Right forelimb (tissue), 1 donor: ENCODE results near the gene TRPM4.

ENCODE experiments used
- DNase-seq: peaks from one replicate; pipeline ENCODE4 v3.0.0-alpha.2; 2018

TRPM4 gene

DNA sequence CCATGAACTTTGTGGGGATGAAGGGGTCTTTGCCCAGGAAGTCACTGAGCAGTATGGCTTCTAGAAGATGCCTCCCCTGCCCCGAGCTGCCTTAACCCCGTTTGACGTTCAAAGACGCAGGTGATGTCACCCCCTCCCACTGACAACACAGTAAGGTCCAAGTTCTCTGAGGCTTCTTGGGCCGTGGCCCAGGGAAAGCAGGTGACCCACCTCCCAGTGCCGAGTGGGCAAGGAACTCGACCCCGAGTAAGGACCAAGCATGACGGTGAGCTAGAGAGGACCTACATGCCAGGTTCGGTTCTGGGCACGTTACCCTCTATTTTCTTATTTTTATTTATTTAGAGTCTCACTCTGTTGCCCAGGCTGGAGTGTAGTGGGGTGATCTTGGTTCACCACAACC is 86.1 kb downstream of the TRPM4 start:
- no peak for DNase-seq

DNA sequence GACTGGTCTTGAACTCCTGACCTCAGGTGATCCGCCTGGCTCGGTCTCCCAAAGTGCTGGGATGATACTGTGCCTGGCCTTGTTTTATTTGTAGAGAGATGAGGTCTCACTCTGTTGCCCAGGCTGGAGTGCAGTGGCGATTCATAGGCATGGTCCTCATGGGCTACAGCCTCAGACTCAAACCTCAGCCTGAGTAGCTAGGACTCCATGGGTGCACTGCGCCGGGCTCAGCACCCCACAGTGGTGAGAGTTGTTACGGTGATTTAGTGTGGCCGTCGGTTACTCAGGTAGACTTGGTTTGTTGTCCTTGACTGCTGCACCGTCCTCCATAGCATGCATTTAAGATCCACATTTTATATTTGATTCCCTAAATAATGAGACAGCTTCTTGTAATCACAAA is 86.7 kb downstream of the TRPM4 start:
- DNase-seq: no peak

DNA sequence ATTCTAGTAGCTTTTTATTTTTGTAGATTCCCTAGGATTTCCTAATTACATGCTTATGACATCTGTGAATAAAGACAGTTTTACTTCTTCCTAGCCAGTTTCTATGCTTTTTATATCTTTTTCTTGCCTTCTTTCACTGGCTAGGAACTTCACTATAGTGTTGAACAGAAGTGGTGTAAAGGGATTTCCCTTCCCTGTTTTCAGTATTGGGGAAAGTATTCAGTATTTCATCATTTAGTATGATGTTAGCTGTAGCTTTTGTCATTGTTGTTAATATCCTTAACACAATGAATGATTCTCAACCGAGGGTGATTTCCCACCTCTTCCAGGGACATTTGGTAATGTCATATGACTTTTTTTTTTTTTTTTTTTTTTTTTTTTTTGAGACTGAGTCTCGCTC is 90.1 kb downstream of the TRPM4 start:
- DNase-seq: no peak

DNA sequence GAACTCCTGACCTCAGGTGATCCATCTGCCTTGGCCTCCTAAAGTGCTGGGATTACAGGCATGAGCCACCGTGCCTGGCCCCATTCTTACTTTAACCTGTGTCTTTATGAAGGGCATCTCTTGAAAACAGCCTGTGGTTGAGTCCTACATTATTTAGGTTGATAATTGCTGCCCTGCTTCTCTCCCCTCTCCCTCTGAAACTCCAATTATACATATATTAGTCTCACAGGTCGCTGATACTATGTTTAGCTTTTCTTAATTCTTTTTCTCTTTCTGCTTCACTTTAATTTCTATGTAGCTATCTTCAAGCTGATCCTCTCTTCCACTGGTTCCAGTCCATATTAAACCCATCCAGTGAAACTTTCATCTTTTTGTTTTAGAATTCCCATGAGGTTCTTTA is 92.3 kb downstream of the TRPM4 start:
- DNase-seq: no peak

DNA sequence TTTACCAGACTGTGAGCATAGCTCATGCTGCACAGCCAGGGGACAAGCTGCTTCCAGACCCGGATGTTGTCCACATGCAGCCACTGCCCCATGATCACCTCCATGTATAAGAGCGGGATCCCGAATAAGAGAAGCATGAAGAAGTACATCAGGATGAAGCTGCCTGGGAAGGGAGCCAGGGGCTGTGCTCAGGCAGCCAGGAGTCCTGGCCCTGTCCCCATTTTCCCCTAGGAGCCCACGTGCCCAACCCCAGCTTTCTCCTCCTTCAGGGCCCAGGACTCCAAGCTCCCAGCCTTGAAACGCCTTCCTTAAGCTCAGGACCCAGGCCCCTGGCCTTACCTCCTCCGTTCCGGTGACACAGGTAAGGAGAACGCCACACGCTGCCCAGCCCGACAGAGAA is 98.1 kb downstream of the TRPM4 start:
- no peak for DNase-seq

DNA sequence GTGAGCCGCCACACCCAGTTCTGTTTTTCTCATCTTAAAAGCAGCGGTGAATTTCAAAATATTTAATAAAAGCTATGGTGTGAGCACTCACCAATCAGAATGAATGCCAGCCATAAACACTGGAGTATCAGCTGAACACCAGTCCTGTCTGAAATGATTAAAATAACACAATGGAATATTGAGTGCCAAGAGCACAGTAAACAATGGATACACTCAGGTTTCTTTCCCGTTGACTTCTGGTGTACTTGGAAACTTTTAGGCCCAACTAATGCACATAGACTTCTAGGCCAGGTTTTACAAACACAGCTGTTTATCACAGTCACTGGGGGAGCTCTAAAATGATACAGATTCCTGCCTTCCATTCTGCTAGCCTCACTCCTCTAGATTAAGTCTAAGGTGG is 99.1 kb downstream of the TRPM4 start:
- no peak for DNase-seq
